ENCODE results near the gene SLC9A4. TPM values are rescaled to one million over a fixed set of nuclear protein-coding genes. Genes with fewer than 3 reads are reported as not detected.
A peak's percentile ranks its signal among the peaks of the same experiment; 100 is the strongest.

SLC9A4 gene
- total and polyA plus RNA-seq, 4 donors, result 0.06 to 0.09 TPM; not detected in 2

GRCh38 chr2:102502576-102502975 is 29.6 kb downstream of the SLC9A4 start:
- H3K9me3 ChIP-seq (ENCODE audit: control insufficient read depth in 4 of 4, insufficient read depth in 3 of 4, low read length in 3 of 4), result peaks cover 0 to 4% (median 0%) of the 10 kb centered on the region in 4 donors
- H3K36me3 ChIP-seq (ENCODE audit: control insufficient read depth in 4 of 4, insufficient read depth in 4 of 4, low read length in 4 of 4), result no peaks in the 10 kb centered on the region
- H3K9ac ChIP-seq (ENCODE audit: insufficient read depth in 1 of 2, low read length in 2 of 2), result no peak overlapping the region
- H3K27me3 ChIP-seq (ENCODE audit: control insufficient read depth in 3 of 3, insufficient read depth in 3 of 3, low read length in 2 of 3), result no peaks in the 10 kb centered on the region
- H3K4me1 ChIP-seq (ENCODE audit: control insufficient read depth in 5 of 5, insufficient read depth in 5 of 5, low read length in 5 of 5), result peaks cover 0 to 2% (median 0%) of the 10 kb centered on the region in 5 donors
- H3K4me3 ChIP-seq, result no peak overlapping the region
- WGBS, 2 donors, result 87 to 89% methylated on average over 8 of the region's 8 CpGs
- DNase-seq, result no peak
- TF ChIP-seq, protein P1, sequence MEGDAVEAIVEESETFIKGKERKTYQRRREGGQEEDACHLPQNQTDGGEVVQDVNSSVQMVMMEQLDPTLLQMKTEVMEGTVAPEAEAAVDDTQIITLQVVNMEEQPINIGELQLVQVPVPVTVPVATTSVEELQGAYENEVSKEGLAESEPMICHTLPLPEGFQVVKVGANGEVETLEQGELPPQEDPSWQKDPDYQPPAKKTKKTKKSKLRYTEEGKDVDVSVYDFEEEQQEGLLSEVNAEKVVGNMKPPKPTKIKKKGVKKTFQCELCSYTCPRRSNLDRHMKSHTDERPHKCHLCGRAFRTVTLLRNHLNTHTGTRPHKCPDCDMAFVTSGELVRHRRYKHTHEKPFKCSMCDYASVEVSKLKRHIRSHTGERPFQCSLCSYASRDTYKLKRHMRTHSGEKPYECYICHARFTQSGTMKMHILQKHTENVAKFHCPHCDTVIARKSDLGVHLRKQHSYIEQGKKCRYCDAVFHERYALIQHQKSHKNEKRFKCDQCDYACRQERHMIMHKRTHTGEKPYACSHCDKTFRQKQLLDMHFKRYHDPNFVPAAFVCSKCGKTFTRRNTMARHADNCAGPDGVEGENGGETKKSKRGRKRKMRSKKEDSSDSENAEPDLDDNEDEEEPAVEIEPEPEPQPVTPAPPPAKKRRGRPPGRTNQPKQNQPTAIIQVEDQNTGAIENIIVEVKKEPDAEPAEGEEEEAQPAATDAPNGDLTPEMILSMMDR (IDR thresholded peaks at IDR 0.05; ENCODE audit: control extremely low read depth, extremely low read depth), result no peak
- no peak overlapping the region for H3K27ac ChIP-seq (ENCODE audit: low read depth in 1 of 2, low read length in 1 of 2)
- ATAC-seq (ENCODE audit: insufficient read depth, low FRiP score), result no peak

GRCh38 chr2:102504833-102505232 is 31.8 kb downstream of the SLC9A4 start:
- TF ChIP-seq, protein P1 (IDR thresholded peaks at IDR 0.05; ENCODE audit: control extremely low read depth, extremely low read depth), result no peak
- Histone ChIP-seq H3K27me3 (ENCODE audit: control insufficient read depth in 3 of 3, insufficient read depth in 3 of 3, low read length in 2 of 3) (no peaks in the 10 kb centered on the region), H3K9me3 (ENCODE audit: control insufficient read depth in 4 of 4, insufficient read depth in 3 of 4, low read length in 3 of 4) (peaks cover 0 to 7% (median 0%) of the 10 kb centered on the region in 4 donors), H3K27ac (ENCODE audit: low read depth in 1 of 2, low read length in 1 of 2) (no peak overlapping the region), H3K4me1 (ENCODE audit: control insufficient read depth in 5 of 5, insufficient read depth in 5 of 5, low read length in 5 of 5) (peaks cover 0 to 2% (median 0%) of the 10 kb centered on the region in 5 donors), H3K4me3 (no peak overlapping the region), H3K36me3 (ENCODE audit: control insufficient read depth in 4 of 4, insufficient read depth in 4 of 4, low read length in 4 of 4) (no peaks in the 10 kb centered on the region), H3K9ac (ENCODE audit: insufficient read depth in 1 of 2, low read length in 2 of 2) (no peak overlapping the region)
- 80 to 89% methylated on average over 8 of the region's 8 CpGs for WGBS, 2 donors
- no peak for DNase-seq
- no peak for ATAC-seq (ENCODE audit: insufficient read depth, low FRiP score)

DNA sequence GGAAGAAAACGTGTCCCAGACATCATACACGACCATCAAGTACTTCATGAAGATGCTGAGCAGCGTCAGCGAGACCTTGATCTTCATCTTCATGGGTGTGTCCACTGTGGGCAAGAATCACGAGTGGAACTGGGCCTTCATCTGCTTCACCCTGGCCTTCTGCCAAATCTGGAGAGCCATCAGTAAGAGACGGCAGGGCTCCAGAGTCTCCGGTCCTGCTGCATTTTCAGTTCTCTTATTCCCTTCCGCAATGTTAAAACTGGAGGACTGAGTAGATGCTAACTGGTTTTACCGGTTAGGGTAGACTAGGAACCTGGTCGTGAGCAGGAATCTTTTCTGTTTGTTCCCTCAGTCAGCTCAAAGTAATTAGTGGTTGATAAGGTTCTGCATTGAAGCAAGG is 32.3 kb downstream of the SLC9A4 start:
- TF ChIP-seq, protein P1 (IDR thresholded peaks at IDR 0.05; ENCODE audit: control extremely low read depth, extremely low read depth), result no peak
- Histone ChIP-seq H3K9ac (ENCODE audit: insufficient read depth in 1 of 2, low read length in 2 of 2) (no peak overlapping the region), H3K4me1 (ENCODE audit: control insufficient read depth in 5 of 5, insufficient read depth in 5 of 5, low read length in 5 of 5) (peaks cover 0 to 2% (median 0%) of the 10 kb centered on the region in 5 donors), H3K4me3 (no peak overlapping the region), H3K27me3 (ENCODE audit: control insufficient read depth in 3 of 3, insufficient read depth in 3 of 3, low read length in 2 of 3) (no peaks in the 10 kb centered on the region), H3K27ac (ENCODE audit: low read depth in 1 of 2, low read length in 1 of 2) (no peak overlapping the region), H3K9me3 (ENCODE audit: control insufficient read depth in 4 of 4, insufficient read depth in 3 of 4, low read length in 3 of 4) (peaks cover 0 to 3% (median 0%) of the 10 kb centered on the region in 4 donors), H3K36me3 (ENCODE audit: control insufficient read depth in 4 of 4, insufficient read depth in 4 of 4, low read length in 4 of 4) (no peaks in the 10 kb centered on the region)
- DNase-seq, result peak; percentile 48 to 84 (median 60)
- 57 to 74% methylated on average over 10 of the region's 10 CpGs for WGBS, 2 donors
- no peak for ATAC-seq (ENCODE audit: insufficient read depth, low FRiP score)

GRCh38 chr2:102506743-102507142 is 33.7 kb downstream of the SLC9A4 start:
- no peaks in the 10 kb centered on the region for H3K36me3 ChIP-seq (ENCODE audit: control insufficient read depth in 4 of 4, insufficient read depth in 4 of 4, low read length in 4 of 4)
- WGBS, 2 donors, result 90% methylated on average over 5 of the region's 5 CpGs
- peaks cover 0 to 3% (median 0%) of the 10 kb centered on the region in 4 donors for H3K9me3 ChIP-seq (ENCODE audit: control insufficient read depth in 4 of 4, insufficient read depth in 3 of 4, low read length in 3 of 4)
- TF ChIP-seq, protein P1 (IDR thresholded peaks at IDR 0.05; ENCODE audit: control extremely low read depth, extremely low read depth), result no peak
- no peak overlapping the region for H3K27ac ChIP-seq (ENCODE audit: low read depth in 1 of 2, low read length in 1 of 2)
- no peaks in the 10 kb centered on the region for H3K27me3 ChIP-seq (ENCODE audit: control insufficient read depth in 3 of 3, insufficient read depth in 3 of 3, low read length in 2 of 3)
- H3K4me3 ChIP-seq, result no peak overlapping the region
- DNase-seq, result no peak
- H3K9ac ChIP-seq (ENCODE audit: insufficient read depth in 1 of 2, low read length in 2 of 2), result no peak overlapping the region
- H3K4me1 ChIP-seq (ENCODE audit: control insufficient read depth in 5 of 5, insufficient read depth in 5 of 5, low read length in 5 of 5), result peaks cover 0 to 2% (median 0%) of the 10 kb centered on the region in 5 donors
- no peak for ATAC-seq (ENCODE audit: insufficient read depth, low FRiP score)
